Fibroblast of the conjunctiva (primary cell): Measurements from ENCODE around the gene ATP6V1G1.

Source experiments
- DNase-seq: peaks from one replicate; pipeline ENCODE4 v3.0.0-alpha.2; 2010; ENCODE audit warnings: low read depth

Gene ATP6V1G1

GRCh38 chr9:114613087-114613486 is 25.5 kb downstream of the ATP6V1G1 start:
- DNase-seq = no peak

DNA sequence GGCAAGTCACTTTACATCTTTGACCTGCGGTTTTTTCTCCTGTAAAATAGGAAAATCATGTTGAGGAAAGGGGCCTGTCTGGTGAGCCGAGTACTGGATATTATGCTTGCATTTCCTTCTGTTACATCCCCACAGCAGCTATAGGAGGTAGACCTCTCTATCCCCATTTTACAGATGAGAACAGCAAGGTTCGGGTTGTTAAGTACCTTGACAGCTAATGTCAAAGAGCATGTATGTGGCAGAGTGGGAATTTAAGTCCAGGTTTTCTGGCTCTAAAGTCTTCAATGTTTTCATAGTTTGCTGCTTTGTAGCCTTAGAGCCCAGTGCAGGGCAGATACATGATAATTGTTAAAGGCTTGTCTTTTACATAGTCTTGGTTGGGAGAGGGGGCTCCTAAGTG is 26.4 kb downstream of the ATP6V1G1 start:
- no peak for DNase-seq

DNA sequence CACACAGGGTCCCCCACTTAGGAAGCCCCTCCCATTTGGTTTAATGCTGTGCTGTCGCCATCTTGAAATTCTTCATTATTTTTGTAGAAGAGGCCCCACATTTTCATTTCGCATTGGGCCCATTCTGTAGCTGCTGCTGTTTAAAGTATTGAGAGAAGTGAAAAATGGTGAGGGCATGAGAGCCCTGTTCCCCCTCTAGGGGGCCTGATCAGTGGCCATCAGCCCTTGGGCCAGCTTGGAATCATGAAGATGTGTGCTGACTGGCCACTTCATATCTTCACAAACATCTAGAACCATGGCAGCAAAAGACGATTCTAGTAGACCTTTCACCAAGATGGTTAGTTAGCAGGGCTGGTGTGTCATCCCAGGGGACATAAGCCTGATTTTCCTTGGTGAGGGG is 26.8 kb downstream of the ATP6V1G1 start:
- no peak for DNase-seq

- DNase-seq = no peak
Measured at GRCh38 chr9:114616684-114617520, 29.3 kb downstream of the ATP6V1G1 start.

DNA sequence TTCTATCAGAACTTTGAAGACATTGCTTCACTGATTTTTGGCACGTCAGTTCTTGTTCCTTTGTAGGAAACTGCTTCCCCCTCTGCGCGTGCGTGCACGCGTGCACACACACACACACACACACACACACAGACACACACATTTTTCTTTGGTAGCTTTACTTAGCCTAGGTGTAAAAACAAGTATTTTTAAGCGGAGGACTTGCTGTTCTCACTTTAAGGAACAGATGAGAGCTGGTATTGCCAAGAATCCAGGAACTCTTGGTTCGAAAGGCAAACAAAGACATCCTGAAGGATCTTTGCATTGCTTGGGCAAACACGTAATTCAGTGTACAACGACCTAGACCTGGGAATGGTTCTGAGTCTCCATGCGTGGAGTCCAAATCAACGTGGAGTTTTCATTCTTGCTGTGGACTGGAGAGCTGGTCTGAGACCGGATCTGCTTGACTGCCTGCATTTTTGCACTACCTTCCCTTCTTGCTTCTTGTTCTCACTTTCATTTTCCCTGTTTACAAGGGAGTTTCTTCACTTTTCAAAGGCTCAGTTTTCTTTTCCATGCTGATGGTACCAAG is 31.7 kb downstream of the ATP6V1G1 start:
- no peak for DNase-seq

DNA sequence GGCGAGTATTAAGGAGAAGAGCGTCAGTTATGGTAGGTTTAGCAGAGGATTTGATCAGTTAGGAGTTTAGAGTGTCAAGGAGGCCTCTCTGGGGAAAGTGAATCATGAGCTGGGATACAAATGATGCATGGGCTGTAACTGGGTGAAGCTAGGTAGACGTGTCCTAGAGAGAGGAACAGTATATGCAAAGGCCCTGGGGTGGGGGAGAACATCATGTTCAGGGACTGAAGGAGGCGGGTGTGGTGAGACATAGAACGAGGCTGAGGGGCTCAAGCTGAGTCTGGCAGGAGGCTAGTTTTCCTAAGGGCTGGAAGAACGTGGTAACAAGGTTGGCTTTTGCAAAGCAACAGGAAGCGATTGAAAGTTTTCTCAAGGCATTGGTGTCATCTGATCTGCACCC is 34.0 kb downstream of the ATP6V1G1 start:
- DNase-seq = no peak

DNA sequence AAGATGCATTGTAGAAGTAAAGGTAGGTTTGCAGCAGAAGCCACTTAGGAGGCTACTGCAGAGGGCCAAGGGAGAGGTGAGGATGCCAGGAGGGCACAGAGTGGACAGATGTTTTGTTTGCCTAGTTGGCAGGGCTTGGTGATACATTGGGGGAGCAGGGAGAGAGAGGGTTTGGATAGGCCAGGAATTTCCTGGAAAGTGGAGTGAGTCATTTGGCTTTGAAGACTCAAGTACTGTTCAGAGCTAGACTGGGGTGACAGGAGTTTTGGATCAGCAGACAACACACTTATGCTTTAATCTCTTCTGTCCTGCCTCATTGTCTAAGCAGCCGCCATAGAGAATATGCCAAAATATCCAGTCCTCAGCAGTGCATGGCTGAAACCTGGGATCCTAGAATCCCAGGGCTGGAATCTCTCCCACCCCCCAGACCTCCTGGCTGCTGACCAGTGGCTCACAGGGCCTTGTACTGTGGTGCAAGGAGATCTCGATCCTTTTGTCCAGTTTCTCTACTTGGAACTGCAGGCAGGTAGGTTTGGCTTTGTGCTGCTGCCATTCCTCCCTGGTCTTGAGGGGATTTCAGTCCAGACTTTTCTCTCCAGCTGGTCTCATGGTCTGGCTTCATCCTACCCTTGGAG is 34.5 kb downstream of the ATP6V1G1 start:
- no peak for DNase-seq

DNA sequence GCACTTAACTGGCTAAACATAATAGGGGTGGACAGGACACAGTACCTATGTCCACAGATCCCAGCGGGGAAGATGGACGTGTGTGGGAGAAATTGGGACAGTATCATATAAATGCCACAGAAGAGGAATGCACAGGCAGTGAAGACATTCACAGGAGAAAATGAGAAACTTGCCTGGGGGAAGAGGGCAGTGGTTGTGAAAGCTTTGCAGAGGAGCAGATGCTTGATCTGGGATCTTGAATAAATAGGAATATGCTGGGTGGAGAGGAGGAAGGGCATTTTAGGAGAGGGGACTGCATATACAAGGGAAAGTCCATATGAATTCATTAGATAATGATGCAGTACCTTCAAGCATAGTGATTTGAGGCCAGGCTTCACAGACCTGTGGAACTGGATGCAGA is 37.1 kb downstream of the ATP6V1G1 start:
- no peak for DNase-seq

GRCh38 chr9:114626415-114627020 is 38.9 kb downstream of the ATP6V1G1 start:
- no peak for DNase-seq

DNA sequence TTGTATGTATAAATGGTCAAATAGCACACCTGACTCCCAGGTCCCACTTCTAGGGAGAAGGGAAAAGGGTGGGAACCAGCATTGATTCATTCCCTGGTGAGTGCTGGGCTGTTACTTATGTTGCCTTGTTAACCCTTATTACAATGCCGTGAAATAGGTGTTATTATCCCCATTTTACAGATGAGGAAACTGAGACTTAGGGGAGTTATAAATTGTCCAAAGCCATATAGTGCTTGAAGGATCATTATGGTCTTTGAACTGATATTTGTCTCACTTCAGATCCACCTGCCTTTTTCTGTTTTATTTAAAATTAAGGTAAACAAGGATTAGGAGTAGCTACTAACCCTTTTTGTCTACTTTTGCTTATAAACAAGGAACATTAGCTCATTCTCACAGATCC is 40.0 kb downstream of the ATP6V1G1 start:
- DNase-seq = no peak

DNA sequence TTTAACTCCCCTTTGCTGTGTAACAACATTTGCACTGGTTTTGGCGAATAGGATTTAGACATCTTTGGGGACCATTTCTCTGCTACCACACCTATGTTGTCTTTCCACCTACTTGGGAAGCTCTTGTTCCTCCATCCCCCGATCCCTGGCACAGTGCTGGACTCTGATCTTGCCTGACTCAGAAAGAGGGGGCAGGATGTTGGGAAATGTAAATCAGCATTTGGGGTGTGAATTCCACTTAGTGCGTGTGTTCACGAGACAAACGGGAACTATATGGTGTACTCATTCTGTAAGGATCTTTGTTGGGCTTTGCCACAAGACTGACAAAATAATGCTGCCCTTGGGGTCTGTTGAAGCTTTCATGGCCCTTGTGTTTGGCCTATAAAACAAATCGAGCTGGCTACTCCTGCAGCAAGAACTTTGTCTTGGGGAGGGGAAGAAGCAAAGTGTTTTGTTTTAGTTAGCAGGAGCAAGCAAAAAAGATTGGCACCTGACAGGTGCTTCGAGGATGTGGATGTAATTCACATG is 42.1 kb downstream of the ATP6V1G1 start:
- DNase-seq = no peak

- DNase-seq = no peak
Measured at GRCh38 chr9:114631166-114631565, 43.6 kb downstream of the ATP6V1G1 start.

DNA sequence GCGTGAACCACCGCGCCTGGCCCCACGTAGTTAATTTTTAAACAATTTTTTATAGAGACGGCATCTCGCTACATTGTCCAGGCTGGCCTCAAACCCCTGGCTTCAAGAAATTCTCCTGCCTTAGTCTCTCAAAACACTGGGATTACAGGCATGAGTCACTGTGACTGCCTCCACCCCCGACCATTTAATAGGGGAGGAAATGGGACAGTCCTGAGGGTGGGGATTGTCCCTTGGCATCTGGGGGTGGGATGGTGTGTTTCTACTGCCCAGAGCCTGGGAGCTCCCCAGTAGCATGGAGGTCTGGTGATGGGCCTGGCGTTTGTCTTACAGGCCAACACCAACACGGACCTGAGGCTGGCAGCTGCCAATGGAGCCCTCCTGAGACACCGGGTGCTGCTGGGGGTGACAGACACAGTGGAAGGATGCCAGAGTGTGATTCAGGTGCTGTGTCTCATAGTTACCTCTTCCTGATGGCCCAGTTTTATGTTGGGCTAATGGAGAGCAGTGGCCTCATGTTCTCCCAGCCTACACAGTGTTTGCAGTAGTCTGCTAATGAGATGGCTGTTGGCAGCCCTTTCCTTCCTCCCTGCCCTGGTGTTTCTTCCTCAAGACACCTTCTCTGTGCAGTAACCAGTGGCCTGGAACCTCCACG is 46.0 kb downstream of the ATP6V1G1 start:
- no peak for DNase-seq

- no peak for DNase-seq
Measured at GRCh38 chr9:114634387-114634786, 46.8 kb downstream of the ATP6V1G1 start.

- no peak for DNase-seq
Measured at GRCh38 chr9:114638404-114638803, 50.8 kb downstream of the ATP6V1G1 start.

- no peak for DNase-seq
Measured at GRCh38 chr9:114641967-114642366, 54.4 kb downstream of the ATP6V1G1 start.

- no peak for DNase-seq
Measured at GRCh38 chr9:114643001-114643400, 55.4 kb downstream of the ATP6V1G1 start.

GRCh38 chr9:114643896-114644295 is 56.3 kb downstream of the ATP6V1G1 start:
- no peak for DNase-seq
